T-cell (primary cell): ENCODE results near the gene PRDM11. TPM values are rescaled to one million over a fixed set of nuclear protein-coding genes. Genes with fewer than 3 reads are reported as not detected.

Experiments
- ATAC-seq, 4 experiments: fragments of 200-7000 bp in 3 of 4; fragments of 150-1000 bp in 1 of 4; cut with Tn5 transposase; replicated peaks in 1 of 4; 1 replicate in 3 of 4; 2 replicates in 1 of 4; pipeline ENCODE4 v1.10.0; 2021; ENCODE audit warnings: moderate library complexity in 3 of 4, mild to moderate bottlenecking in 2 of 4, moderate number of reproducible peaks in 1 of 4
- CTCF ChIA-PET, 2 donors: fragments of 300-600 bp; sonication (Branson Sonifier 250); formaldehyde crosslinking; loops; one replicate each; lab custom pipeline; 2022; ENCODE audit warnings: antibody characterized with exemption in 2 of 2; lab: Charles Lee
- POLR2A ChIA-PET, 2 donors: fragments of 300-600 bp; sonication (Branson Sonifier 250); formaldehyde crosslinking; loops; one replicate each; lab custom pipeline; 2022; ENCODE audit warnings: antibody characterized with exemption in 2 of 2; lab: Charles Lee
- DNase-seq, 35 experiments: peaks; one replicate each; pipeline versions ENCODE4 v3.0.0 to v3.0.0-alpha.2; 2013 to 2023
- H3K27ac ChIP-seq: one replicate; pipeline ENCODE4 v1.5.1; 2013; ENCODE audit warnings: low read length
- H3K27me3 ChIP-seq, 2 experiments: replicated peaks in 1 of 2; 1 replicate in 1 of 2; 2 replicates in 1 of 2; pipeline versions ENCODE4 v1.6.1 to v1.7.0; 2013; ENCODE audit warnings: low read length in 1 of 2, mixed read lengths in 1 of 2; ENCODE audit not compliant: control insufficient read depth in 2 of 2, insufficient read depth in 2 of 2; ENCODE audit errors: extremely low read depth in 1 of 2
- H3K36me3 ChIP-seq, 2 donors: 1 replicate in 1 of 2; 2 replicates in 1 of 2; pipeline versions ENCODE4 v1.6.1 to v1.7.0; 2013; ENCODE audit warnings: low read length in 1 of 2; ENCODE audit not compliant: control insufficient read depth in 2 of 2, insufficient read depth in 1 of 2; ENCODE audit errors: extremely low read depth in 1 of 2
- H3K4me1 ChIP-seq, 2 experiments: 1 replicate in 1 of 2; 2 replicates in 1 of 2; pipeline versions ENCODE4 v1.6.1 to v1.7.0; 2013; ENCODE audit warnings: low read length in 2 of 2, mixed read lengths in 1 of 2; ENCODE audit not compliant: insufficient read depth in 2 of 2, control insufficient read depth in 1 of 2; ENCODE audit errors: extremely low read depth in 1 of 2
- H3K4me3 ChIP-seq, 2 donors: 1 replicate in 1 of 2; 2 replicates in 1 of 2; pipeline versions ENCODE4 v1.5.1 to v1.7.0; 2013; ENCODE audit warnings: mild to moderate bottlenecking in 2 of 2, low read length in 1 of 2, moderate library complexity in 1 of 2; ENCODE audit not compliant: control insufficient read depth in 1 of 2; ENCODE audit errors: extremely low read depth in 1 of 2
- H3K9me3 ChIP-seq: 2 replicates; pipeline ENCODE4 v1.7.0; 2013
- H3K27ac Mint-ChIP-seq, 2 donors: one replicate each; pipeline ENCODE4 v1.8.0; 2020 to 2021; ENCODE audit warnings: mild to moderate bottlenecking in 2 of 2, mixed read lengths in 2 of 2
- H3K27me3 Mint-ChIP-seq, 2 donors: one replicate each; pipeline ENCODE4 v1.8.0; 2021 to 2022; ENCODE audit warnings: mixed read lengths in 2 of 2
- H3K36me3 Mint-ChIP-seq: one replicate; pipeline ENCODE4 v1.8.0; 2021; ENCODE audit warnings: mixed read lengths
- H3K4me1 Mint-ChIP-seq, 3 donors: one replicate each; pipeline ENCODE4 v1.8.0; 2020 to 2022; ENCODE audit warnings: mixed read lengths in 3 of 3, mild to moderate bottlenecking in 1 of 3
- H3K4me3 Mint-ChIP-seq, 3 donors: one replicate each; pipeline ENCODE4 v1.8.0; 2020 to 2022; ENCODE audit warnings: mild to moderate bottlenecking in 3 of 3, mixed read lengths in 3 of 3, moderate library complexity in 3 of 3
- H3K9me3 Mint-ChIP-seq, 3 donors: one replicate each; pipeline ENCODE4 v1.8.0; 2020 to 2022; ENCODE audit warnings: mixed read lengths in 3 of 3
- WGBS: methylation state at CpG from one replicate; pipeline ENCODE4 v1.1.5; 2013; ENCODE audit warnings: missing lambda C conversion rate; ENCODE audit not compliant: insufficient coverage; 5-methylcytosine and 5-hydroxymethylcytosine counted together
- total RNA-seq, 35 experiments: library from RNA in 6 of 35; stranded (reverse) in 6 of 35; fragments of 120-200 nt in 1 of 35; gene quantifications; one replicate each; pipeline versions ENCODE4 v1.2.1 to v1.2.4 and lab custom pipeline; 2013 to 2026

Gene PRDM11
- total RNA-seq, 5 donors from 2014 or later (not counting 1 experiment from before 2014, with no cell fraction given) = 8.7 to 12.5 (median 10.6) TPM

DNA sequence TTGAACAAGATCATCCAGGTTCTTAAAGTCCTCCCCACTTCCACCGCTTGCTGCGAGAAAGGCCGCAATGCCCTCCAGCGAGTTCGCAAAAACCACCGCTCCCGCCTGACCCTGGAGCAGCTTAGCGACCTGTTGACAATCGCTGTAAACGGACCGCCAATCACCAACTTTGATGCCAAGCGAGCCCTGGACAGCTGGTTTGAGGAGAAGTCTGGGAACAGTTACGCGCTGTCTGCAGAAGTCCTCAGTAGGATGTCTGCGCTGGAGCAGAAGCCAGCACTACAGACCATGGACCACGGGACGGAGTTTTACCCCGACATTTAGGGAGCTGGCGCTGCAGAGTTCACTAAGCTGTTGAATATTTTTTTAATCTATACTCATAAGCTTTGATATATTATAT, 81.4 kb downstream of the PRDM11 start:
- Histone ChIP-seq H3K9me3 (no peaks in the 10 kb centered on the region), H3K27ac (no peak overlapping the region), H3K27me3 (no peaks in the 10 kb centered on the region), H3K4me1 (no peaks in the 10 kb centered on the region), H3K36me3 (peaks cover 6 to 15% of the 10 kb centered on the region in 2 donors), H3K4me3 (no peak overlapping the region)
- CTCF ChIA-PET = interaction anchor here in 1 of 2 donors (0.5 to 0.6 kb wide), 2 partner anchors 440 to 1474 kb away, joined by 4 to 7 read pairs; no protein-coding TSS in a partner anchor
- Mint-ChIP-seq H3K9me3 (no peaks in the 10 kb centered on the region), H3K4me3 (no peak overlapping the region), H3K27ac (no peak overlapping the region), H3K27me3 (no peaks in the 10 kb centered on the region), H3K4me1 (no peaks in the 10 kb centered on the region), H3K36me3 (peaks cover 42% of the 10 kb centered on the region)
- WGBS = 97% methylated on average over 10 of the region's 19 CpGs
- POLR2A ChIA-PET = no interaction called here
- no peak for ATAC-seq
- DNase-seq = no peak

- no peaks in the 10 kb centered on the region for H3K9me3 Mint-ChIP-seq
- H3K4me3 Mint-ChIP-seq = no peak overlapping the region
- H3K27ac Mint-ChIP-seq = no peak overlapping the region
- H3K9me3 ChIP-seq = no peaks in the 10 kb centered on the region
- H3K27ac ChIP-seq = no peak overlapping the region
- H3K27me3 ChIP-seq = peaks cover 0 to 7% of the 10 kb centered on the region in 2 experiments
- H3K36me3 Mint-ChIP-seq = peaks cover 33% of the 10 kb centered on the region
- H3K4me1 Mint-ChIP-seq = no peaks in the 10 kb centered on the region
- POLR2A ChIA-PET = no interaction called here
- no peaks in the 10 kb centered on the region for H3K27me3 Mint-ChIP-seq
- no peak overlapping the region for H3K4me3 ChIP-seq
- ATAC-seq (no peak), DNase-seq (no peak)
- CTCF ChIA-PET = no interaction called here
- peaks cover 6 to 8% of the 10 kb centered on the region in 2 donors for H3K36me3 ChIP-seq
- peaks cover 0 to 7% of the 10 kb centered on the region in 2 experiments for H3K4me1 ChIP-seq
- WGBS = no CpG with 5 or more reads among the region's 5 CpGs
Measured at GRCh38 chr11:45229401-45230020, 83.1 kb downstream of the PRDM11 start.

DNA sequence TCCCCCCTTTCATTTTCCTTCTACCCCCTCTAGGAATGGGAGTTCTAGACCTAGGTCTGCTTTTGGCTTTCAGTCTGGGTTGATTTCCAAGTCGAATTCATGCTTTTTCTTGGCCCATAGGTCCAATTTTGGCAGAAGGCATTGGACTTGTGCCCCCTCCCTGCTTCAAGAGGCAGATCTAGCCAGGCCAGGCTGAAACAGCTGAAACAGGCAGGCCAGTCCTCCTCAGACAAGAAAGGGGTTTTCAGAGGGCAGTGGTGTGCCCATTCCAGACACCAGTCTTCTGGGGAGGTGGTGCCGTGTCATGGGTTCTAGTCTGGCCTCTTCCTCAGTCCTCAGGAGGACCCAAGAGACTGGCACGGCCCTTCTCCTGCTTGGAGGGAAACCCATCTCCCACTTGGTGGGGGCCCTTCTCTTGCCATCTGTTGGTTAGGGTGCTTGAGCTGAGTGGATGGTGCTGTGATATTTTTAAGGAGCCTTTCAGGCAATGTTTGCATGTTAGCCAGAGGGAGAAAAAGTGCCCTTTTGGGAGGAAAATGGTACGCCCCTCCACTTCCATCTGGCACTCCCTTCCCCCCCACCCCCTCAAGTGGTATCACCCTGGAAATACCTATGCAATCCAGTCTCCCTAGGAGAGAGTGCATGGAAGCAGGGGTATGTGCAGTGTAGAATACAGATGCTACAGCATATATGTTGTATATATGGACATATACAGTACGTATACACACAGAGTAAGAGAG, 86.1 kb downstream of the PRDM11 start:
- Mint-ChIP-seq H3K27me3 (peaks cover 12 to 16% of the 10 kb centered on the region in 2 donors), H3K36me3 (peaks cover 4% of the 10 kb centered on the region), H3K9me3 (no peaks in the 10 kb centered on the region), H3K4me3 (no peak overlapping the region), H3K4me1 (no peaks in the 10 kb centered on the region), H3K27ac (no peak overlapping the region)
- ChIA-PET POLR2A (no interaction called here), CTCF (interaction anchor here in 1 of 2 donors (1.2 kb wide), 1 partner anchor 14 kb away, joined by 3 read pairs; no protein-coding TSS in a partner anchor)
- no peaks in the 10 kb centered on the region for H3K9me3 ChIP-seq
- ATAC-seq (no peak), DNase-seq (no peak)
- no peak overlapping the region for H3K27ac ChIP-seq
- H3K36me3 ChIP-seq = no peaks in the 10 kb centered on the region
- WGBS = 67% methylated on average over 3 of the region's 5 CpGs
- H3K27me3 ChIP-seq = peaks cover 0 to 17% of the 10 kb centered on the region in 2 experiments
- peaks cover 0 to 7% of the 10 kb centered on the region in 2 experiments for H3K4me1 ChIP-seq
- no peak overlapping the region for H3K4me3 ChIP-seq

DNA sequence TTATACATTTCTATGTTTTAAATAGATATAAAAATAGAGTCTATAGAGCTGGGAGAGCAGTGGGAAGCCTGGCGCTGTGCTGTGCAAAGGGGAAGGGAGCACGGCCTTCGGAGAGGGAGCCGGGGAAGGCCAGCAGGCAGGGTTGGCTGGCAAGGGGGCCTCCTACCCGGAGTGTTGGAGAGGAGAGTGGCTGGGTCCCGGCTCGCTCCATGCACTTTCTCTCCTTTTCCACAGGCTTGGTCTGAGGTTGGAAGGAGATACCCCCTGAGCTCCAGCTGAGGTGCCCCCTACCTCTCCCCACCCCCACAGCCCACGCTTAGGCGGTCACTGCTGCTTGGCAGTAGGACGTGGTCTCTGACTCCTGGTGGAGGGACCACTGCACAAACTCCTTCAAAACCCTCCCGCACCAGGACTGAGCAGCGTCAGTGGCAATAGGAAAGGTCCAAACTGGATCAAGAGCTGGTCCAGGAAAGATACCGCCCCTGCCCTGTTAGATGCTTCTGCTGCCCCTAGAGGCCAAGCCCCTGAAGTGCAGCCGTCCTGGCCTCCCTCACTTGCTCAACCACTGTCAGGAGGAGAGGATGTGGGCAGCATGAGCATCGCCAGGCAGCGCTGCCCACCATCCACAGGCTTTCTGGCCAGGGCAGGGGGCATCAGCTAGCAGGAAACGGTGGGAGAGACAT, 86.8 kb downstream of the PRDM11 start:
- no peaks in the 10 kb centered on the region for H3K36me3 ChIP-seq
- no peak overlapping the region for H3K27ac Mint-ChIP-seq
- H3K9me3 Mint-ChIP-seq = no peaks in the 10 kb centered on the region
- peaks cover 0 to 21% of the 10 kb centered on the region in 2 experiments for H3K27me3 ChIP-seq
- peaks cover 20 to 23% of the 10 kb centered on the region in 2 donors for H3K27me3 Mint-ChIP-seq
- no peak overlapping the region for H3K27ac ChIP-seq
- ATAC-seq (peak; percentile 32 to 70 (median 66)), DNase-seq (peak in 33 of 35 experiments; percentile 8 to 64 (median 39))
- 28% methylated on average over 6 of the region's 17 CpGs for WGBS
- POLR2A ChIA-PET = no interaction called here
- no peaks in the 10 kb centered on the region for H3K4me1 Mint-ChIP-seq
- H3K36me3 Mint-ChIP-seq = no peaks in the 10 kb centered on the region
- no peak overlapping the region for H3K4me3 ChIP-seq
- H3K4me1 ChIP-seq = peaks cover 0 to 7% of the 10 kb centered on the region in 2 experiments
- CTCF ChIA-PET = interaction anchor here in 1 of 2 donors (1.2 kb wide), 1 partner anchor 14 kb away, joined by 3 read pairs; no protein-coding TSS in a partner anchor
- H3K4me3 Mint-ChIP-seq = no peak overlapping the region
- H3K9me3 ChIP-seq = no peaks in the 10 kb centered on the region

GRCh38 chr11:45233804-45234170, 87.3 kb downstream of the PRDM11 start:
- Mint-ChIP-seq H3K9me3 (no peaks in the 10 kb centered on the region), H3K36me3 (no peaks in the 10 kb centered on the region), H3K27me3 (peaks cover 21 to 26% of the 10 kb centered on the region in 2 donors), H3K4me3 (no peak overlapping the region), H3K27ac (no peak overlapping the region), H3K4me1 (no peaks in the 10 kb centered on the region)
- ATAC-seq = no peak
- DNase-seq = no peak
- no peak overlapping the region for H3K27ac ChIP-seq
- H3K4me1 ChIP-seq = peaks cover 0 to 7% of the 10 kb centered on the region in 2 experiments
- ChIA-PET CTCF (interaction anchor here in 1 of 2 donors (1.2 kb wide), 1 partner anchor 15 kb away, joined by 3 read pairs; no protein-coding TSS in a partner anchor), POLR2A (no interaction called here)
- H3K27me3 ChIP-seq = peaks cover 0 to 21% of the 10 kb centered on the region in 2 experiments
- no peaks in the 10 kb centered on the region for H3K9me3 ChIP-seq
- H3K4me3 ChIP-seq = no peak overlapping the region
- H3K36me3 ChIP-seq = no peaks in the 10 kb centered on the region
- WGBS = 82% methylated on average over 10 of the region's 14 CpGs

DNA sequence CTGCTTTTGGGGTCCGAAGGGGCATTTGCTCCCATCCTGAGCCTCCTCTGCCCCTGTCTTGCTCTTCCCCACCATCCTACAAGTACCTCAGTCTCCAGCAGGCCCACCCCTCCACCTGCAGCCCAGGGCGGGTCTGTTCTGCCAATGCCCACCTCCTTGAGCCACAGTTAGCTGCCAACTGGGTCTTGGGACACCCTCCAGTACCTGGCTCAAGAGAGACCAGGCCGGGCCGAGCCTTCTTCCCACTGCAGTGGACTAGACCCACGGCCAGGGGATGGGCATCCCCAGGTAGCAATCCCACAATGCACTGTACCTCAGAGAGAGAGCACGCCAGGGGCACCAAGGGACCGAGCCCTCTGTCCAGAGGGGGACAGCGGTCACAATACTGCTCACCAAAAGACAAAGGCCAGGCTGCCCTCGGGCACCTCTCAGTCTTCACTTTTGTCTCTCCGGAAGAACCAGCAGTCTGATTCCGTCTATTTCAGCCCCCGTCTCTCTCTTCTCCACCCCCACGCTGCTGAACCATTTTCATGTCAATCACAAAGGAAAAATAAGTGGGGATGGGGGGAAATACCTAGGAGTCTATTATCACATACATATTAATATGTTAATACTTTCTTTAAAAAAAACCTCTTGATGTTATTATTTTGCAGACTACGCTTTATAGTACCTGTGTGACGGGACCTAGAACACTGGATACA, 88.0 kb downstream of the PRDM11 start:
- no peaks in the 10 kb centered on the region for H3K9me3 ChIP-seq
- no peaks in the 10 kb centered on the region for H3K36me3 Mint-ChIP-seq
- DNase-seq (no peak), ATAC-seq (no peak)
- WGBS = 71% methylated on average over 3 of the region's 15 CpGs
- POLR2A ChIA-PET = no interaction called here
- H3K4me3 Mint-ChIP-seq = no peak overlapping the region
- no peak overlapping the region for H3K27ac Mint-ChIP-seq
- peaks cover 0 to 7% of the 10 kb centered on the region in 2 experiments for H3K4me1 ChIP-seq
- no peak overlapping the region for H3K4me3 ChIP-seq
- no peak overlapping the region for H3K27ac ChIP-seq
- CTCF ChIA-PET = no interaction called here
- H3K4me1 Mint-ChIP-seq = no peaks in the 10 kb centered on the region
- H3K36me3 ChIP-seq = no peaks in the 10 kb centered on the region
- H3K27me3 ChIP-seq = peaks cover 0 to 23% of the 10 kb centered on the region in 2 experiments
- peaks cover 0 to 1% (median under 1%) of the 10 kb centered on the region in 3 donors for H3K9me3 Mint-ChIP-seq
- peaks cover 26 to 29% of the 10 kb centered on the region in 2 donors for H3K27me3 Mint-ChIP-seq
